ENCODE results near the gene OSBPL1A.

GRCh38 chr18:24404591-24404990, 7.0 kb upstream of the OSBPL1A start:
- TF ChIP-seq POLR2AphosphoS5 (IDR thresholded peaks at IDR 0.05; ENCODE audit: low read depth, low read length) (no peak), SIN3A (IDR thresholded peaks at IDR 0.05; ENCODE audit: borderline replicate concordance, insufficient read depth, low read length) (no peak), FOXP2 (optimal IDR thresholded peaks at IDR 0.05; ENCODE audit: borderline replicate concordance, extremely low read depth, extremely low read length, insufficient read depth) (no peak)

Data from PFSK-1 (cell line).